AG08396 (cell line): ENCODE results near the gene PDYN.

Experiments used
- DNase-seq: peaks from one replicate; pipeline ENCODE4 v3.0.0; 2012; ENCODE audit warnings: low spot score, mixed read lengths

The PDYN gene

GRCh38 chr20:1951436-1952115 is 42.3 kb downstream of the PDYN start:
- DNase-seq = no peak

DNA sequence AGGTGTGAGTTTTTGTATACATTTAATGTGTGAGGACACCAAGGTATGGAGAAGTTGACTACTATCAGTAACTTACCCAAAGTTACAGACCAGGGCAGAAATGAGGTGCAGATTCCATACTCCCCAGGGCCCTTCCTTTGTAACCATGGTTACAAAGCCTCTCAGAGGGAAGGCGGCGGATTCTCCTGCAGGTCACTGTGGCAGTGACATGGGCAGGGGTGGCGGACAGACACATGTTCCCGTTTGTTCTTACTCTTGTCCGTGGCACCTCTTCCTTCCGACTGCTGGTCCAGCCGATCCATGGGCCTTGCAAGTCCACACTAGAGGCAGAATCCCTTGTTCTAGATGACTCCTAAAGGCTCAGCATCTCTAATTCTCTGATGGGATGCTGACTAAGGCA is 43.0 kb downstream of the PDYN start:
- DNase-seq = no peak

GRCh38 chr20:1949347-1950100 is 44.3 kb downstream of the PDYN start:
- no peak for DNase-seq

DNA sequence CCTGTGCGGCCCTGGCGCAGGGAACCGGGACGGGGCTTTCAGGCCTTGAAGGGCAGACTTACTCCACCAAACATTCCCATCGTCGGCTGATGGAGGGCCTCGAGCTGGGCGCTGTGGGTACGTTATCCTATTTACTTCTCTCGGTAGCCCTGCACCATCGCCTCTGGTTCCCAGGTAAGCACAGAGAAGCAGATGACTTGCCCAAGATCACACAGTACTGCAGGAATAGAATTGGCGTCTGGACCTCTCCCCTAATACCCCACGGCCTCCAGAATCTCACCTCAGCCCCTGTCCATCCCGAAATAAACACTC is 46.4 kb downstream of the PDYN start:
- DNase-seq = no peak

DNA sequence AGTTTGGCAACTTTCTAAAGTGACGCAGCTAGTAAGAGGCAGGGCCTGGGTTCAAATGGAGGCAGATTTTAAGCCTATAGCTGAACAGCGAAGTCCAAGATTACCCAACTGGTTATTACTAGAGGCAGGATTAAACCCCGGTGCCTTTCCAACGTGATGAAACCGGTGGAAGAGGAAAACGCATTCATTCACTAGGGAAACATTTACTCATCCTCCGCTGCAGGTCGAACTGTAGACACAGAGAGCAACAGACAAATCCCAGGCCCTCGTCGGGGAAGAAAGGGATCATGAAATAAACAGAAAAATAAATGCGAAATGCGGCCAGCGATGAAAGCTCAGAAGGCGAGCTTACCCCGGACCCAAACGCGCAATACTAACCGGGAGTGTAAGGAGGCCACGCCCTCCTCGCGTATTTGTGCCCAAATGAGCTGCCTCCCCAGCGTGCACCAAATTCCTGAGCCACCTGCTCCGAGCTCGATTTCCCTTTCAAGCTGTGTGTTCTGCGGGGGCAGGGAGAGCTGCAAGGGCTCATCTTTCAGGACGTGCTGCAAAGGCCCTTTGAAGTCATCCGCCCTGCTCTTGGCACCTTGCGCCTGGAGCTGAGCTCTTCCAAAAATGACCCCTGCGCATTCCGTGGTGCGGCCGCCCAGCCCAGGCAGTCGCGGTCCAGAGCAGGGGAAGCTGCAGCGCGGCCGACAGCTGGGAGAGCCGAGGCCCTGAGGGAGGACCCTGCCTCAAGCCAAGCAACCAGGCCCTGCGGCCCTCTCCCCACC is 46.9 kb downstream of the PDYN start:
- DNase-seq = peak; percentile 39

DNA sequence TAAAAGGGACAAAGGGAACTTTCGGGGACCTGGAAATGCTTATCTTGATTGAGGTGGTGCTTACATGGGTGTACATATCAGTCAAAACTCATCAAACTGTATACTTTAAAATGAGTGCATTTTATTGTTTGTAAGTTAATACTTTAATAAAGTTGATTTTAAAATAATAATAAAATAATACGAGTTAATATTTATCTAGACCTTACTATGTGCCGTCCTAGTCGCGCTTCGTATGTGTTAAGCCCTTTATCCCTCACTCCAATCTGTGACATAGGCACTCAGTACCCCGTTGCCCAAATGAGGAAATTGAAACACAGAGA is 47.5 kb downstream of the PDYN start:
- no peak for DNase-seq

DNA sequence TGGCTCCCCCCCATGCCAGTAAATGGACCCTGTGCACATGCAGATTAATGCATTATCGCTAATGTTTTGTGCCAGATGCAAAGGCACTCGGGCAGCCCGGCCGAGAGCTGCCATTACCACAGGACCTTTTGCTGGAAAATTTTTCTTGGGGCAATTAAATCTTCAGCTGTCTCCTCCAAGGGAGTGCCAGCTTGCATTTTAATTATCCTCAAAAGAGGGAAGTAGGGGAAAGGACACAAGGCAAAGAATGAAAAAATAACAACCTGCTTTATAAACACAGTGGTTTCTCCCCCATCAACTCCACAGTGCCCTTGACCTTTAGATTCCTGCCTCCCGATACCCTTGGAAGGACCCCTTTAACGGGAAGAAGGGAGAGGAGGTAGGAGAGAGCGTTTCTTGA is 48.2 kb downstream of the PDYN start:
- DNase-seq = no peak

DNA sequence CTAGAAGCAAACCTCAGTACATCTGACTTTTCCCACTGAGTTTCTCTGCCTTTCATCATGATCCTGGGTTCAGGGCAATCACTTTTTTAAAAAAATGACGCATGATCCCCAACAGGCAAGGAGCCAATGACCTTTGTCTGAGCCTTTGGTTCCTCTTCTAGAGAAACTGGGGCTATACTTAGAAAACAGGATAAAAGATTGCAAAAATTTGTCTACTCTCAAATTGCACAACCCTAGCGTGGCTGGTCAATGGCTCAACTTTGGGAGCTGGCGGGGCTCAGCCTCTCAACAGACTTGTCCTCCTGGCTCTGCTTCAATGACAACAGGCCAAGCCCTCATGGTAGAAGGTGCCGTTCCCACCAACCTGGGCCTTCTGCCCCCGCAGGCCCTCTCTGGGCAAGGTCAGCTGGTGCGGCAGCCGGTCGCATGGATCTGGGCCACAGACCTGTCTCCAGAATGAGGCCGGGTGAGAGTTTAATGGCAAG is 48.7 kb downstream of the PDYN start:
- DNase-seq = no peak

DNA sequence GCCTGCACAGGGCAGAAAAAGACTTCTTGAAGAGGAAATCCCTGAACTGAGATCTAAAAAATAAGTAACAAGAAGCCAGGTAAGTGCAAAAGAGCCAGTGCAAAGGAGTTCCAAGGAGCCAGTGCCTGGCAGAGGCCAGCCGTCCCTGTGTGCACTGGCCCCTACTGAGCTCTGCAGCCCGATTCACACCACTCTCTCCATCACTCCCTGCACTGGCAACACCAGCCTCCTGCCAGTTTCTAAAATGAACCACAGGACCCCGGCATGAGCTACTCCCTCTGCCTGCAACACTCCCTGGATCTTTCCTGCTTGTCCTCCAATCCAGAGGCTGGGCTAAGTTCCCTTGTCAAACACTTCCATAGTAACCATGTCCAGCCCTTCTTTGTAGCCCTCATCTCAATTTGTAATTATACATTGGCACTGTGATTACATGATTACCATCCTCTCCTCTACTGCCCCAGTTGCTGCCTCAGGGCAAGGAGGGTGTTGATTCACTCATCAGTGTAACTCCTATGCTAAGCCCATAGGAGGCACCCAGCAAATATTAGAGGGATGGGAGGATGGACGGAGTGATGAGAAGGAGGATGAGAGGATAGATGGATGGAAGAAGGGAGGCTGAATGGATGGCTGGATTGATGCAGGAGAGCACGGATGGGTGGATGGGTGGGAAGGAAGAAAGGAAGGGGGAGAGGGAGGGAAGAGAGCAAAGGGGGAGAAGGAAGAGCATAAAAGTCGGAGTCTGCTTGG is 49.3 kb downstream of the PDYN start:
- DNase-seq = no peak

DNA sequence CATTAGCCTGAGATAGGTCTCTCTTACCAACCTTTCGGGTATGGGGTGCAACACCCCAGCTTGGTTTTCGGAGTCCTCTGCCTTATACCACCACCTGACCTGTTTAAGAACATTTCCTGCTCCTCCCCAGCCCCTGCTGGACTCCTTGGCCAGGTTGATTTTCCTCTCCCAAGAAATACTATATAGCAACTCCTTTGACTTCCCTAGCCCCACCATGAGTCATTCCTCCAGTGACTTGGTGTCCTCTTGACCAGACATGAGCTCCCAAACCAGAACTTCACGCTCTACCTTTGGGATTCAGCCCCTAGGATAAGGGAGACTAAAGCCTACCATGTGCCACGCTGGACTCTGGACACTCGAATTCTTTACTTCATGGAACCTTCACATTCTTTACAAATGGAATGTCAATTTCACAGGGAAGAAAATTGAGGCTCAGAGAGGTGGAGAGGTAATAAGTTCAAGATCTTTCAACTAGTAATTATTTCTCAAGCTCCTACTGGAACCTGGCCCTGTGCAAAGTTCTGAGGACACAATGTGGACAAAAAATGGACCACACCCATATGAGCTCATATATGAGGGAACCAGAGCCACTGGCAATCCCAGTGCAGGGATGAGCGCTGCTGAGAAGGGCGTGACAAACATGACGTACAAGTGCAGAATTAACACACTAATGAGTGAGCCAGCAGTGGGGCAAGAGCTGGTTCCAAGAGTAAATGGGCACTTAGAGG is 50.4 kb downstream of the PDYN start:
- DNase-seq = no peak

- DNase-seq = no peak
Observed at GRCh38 chr20:1942486-1943274, 51.2 kb downstream of the PDYN start.

DNA sequence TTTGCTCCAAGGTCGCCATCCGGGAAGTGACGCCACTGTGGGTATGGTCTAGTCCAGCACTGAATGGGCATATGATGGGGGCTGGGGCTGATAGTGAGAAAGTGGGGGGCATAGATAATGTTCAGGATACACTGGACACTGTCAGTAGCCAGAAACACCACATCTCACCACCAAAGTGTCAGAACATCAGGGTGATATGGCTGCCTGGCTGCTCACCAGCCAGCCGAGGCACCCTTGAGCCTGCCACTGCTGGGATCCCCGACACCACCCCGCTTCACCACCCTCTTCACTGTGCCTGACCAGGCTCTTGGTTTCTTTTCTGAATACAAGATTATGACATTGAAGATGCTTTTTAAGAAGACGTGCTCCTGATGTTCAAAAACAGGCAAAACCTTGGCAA is 51.8 kb downstream of the PDYN start:
- no peak for DNase-seq

- DNase-seq = peak; percentile 76
Observed at GRCh38 chr20:1941226-1941625, 52.6 kb downstream of the PDYN start.

- DNase-seq = no peak
Observed at GRCh38 chr20:1940581-1940980, 53.3 kb downstream of the PDYN start.

- DNase-seq = no peak
Observed at GRCh38 chr20:1939270-1939595, 54.6 kb downstream of the PDYN start.

DNA sequence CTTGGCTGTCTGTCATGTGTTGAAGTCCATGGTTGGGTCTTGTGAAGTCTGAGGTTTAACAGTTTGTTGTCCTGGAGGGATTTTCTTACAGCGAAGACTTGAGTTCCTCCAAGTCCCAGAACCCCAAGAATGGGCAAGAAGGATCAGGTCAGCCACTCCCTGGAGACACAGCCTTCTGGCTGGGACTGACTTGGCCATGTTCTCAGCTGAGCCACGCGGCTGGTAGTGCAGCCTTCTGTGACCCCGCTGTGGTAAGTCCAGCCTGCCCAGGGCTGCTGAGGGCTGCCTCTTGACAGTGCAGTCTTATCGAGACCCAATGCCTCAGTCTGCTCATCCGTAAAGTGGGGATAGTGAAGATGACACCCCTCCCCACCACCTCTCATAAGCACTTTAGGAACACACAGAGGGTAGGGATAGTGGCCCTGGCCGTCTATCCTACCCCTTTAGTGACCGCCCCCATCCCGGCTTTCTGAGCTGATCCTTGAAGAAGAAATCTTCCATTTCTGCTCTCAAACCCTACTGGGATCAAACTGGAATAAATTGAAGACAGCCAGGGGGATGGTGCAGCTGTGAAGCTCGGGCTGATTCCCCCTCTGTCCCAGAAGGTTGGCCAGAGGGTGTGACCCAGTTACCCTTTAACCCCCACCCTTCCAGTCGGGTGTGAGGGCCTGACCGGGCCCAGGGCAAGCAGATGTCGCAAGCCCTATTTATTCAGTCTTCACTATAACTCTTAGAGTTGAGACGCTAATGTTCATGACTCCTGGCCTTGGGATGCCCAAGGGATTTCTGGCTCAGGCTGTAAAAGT is 55.2 kb downstream of the PDYN start:
- no peak for DNase-seq

DNA sequence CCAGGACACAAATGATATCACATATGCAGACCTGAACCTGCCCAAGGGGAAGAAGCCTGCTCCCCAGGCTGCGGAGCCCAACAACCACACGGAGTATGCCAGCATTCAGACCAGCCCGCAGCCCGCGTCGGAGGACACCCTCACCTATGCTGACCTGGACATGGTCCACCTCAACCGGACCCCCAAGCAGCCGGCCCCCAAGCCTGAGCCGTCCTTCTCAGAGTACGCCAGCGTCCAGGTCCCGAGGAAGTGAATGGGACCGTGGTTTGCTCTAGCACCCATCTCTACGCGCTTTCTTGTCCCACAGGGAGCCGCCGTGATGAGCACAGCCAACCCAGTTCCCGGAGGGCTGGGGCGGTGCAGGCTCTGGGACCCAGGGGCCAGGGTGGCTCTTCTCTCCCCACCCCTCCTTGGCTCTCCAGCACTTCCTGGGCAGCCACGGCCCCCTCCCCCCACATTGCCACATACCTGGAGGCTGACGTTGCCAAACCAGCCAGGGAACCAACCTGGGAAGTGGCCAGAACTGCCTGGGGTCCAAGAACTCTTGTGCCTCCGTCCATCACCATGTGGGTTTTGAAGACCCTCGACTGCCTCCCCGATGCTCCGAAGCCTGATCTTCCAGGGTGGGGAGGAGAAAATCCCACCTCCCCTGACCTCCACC is 56.4 kb downstream of the PDYN start:
- no peak for DNase-seq

DNA sequence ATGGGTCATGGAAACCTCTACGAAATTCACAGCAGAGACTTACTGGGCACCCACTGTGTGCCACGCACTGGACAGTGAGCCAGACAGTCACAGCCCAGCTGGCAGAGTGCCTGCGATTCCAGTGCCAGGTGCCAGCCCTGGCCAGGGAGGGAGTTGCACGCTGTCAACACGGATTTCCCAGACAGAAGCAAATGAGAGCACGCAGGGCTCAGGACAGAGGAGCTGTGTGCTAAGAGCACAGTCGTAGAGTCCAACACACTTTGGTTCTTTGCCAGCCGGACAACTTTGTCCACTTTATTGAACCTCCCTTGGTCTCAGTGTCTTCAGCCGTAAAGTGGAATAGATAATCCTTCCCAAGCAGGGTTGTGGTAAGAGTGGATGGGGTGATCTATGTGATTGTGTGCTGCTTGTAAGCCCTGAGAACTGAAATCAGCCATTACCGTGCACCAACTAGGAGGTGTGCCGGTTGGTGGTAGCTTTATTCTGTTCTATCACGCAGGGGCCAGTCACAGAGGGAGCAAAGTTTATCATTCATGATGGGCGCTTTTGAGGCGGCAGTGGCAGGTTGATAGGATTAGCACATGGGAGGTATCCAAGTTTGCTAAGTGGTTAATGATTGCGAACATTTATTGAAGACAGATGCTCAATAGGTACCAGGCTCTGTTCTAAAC is 58.0 kb downstream of the PDYN start:
- no peak for DNase-seq
